ENCODE data around the gene TBK1. TPM values are rescaled to one million over a fixed set of nuclear protein-coding genes. Genes with fewer than 3 reads are reported as not detected.

Gene TBK1
- total RNA-seq, 1 donor from 2014 or later = 19.2 TPM

DNA sequence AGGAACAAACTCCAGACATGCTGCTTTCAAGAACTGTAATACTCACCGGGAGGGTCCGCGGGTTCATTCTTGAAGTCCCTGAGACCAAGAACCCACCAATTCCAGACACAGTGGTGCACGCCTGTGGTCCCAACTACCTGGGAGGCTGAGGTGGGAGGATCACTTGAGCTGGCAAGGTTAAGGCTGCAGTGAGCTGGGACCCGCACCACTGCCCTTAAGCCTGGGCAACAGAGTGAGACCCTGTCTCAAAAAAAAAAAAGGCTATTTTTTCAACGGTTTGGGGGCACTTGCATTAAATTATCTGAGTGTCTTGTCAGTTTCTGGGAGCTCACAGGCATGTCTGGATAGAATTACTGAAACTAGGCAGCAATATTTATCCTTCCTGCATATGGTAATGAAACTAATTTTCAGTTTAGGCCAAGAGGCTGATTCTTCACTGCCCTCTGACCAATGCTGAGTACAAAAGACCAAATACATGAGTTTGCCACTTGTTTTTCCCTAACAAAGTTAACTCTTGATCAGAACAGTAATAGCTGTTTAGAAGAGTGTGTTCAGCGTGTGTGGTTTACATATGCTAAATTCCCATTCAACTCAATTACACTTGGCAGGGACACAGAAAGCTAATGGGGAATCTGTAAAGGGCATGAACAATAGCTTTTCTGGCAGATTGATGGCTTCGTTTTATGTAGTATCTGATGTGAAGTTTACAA is 92.6 kb downstream of the TBK1 start:
- H3K4me3 Mint-ChIP-seq = no peak overlapping the region
- H3K4me1 Mint-ChIP-seq (ENCODE audit: unreplicated experiment) = peaks cover 10% of the 10 kb centered on the region

DNA sequence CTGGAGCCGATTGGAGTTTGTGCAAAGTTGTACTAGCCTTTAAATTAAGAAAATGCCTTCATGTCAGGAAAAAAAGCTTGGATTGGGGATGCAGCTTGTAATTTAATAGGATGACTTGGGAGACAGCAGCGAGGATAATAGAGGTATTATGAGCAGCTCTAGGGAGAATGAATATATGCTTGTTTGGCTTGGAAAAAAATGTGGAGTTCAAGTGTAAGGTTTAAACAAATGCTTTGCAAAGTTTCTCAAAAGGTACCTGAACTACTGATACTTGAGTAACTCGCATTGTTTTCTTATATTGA is 93.1 kb downstream of the TBK1 start:
- H3K4me1 Mint-ChIP-seq (ENCODE audit: unreplicated experiment) = peaks cover 15% of the 10 kb centered on the region
- DNase-seq (ENCODE audit: extremely low spot score, unreplicated experiment) = no peak
- H3K27me3 Mint-ChIP-seq = peaks cover 5% of the 10 kb centered on the region
- TF ChIP-seq, protein P1, sequence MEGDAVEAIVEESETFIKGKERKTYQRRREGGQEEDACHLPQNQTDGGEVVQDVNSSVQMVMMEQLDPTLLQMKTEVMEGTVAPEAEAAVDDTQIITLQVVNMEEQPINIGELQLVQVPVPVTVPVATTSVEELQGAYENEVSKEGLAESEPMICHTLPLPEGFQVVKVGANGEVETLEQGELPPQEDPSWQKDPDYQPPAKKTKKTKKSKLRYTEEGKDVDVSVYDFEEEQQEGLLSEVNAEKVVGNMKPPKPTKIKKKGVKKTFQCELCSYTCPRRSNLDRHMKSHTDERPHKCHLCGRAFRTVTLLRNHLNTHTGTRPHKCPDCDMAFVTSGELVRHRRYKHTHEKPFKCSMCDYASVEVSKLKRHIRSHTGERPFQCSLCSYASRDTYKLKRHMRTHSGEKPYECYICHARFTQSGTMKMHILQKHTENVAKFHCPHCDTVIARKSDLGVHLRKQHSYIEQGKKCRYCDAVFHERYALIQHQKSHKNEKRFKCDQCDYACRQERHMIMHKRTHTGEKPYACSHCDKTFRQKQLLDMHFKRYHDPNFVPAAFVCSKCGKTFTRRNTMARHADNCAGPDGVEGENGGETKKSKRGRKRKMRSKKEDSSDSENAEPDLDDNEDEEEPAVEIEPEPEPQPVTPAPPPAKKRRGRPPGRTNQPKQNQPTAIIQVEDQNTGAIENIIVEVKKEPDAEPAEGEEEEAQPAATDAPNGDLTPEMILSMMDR (conservative IDR thresholded peaks at IDR 0.05) = no peak
- H3K27ac Mint-ChIP-seq = no peak overlapping the region
- H3K9me3 Mint-ChIP-seq = no peaks in the 10 kb centered on the region
- no peak overlapping the region for H3K4me3 Mint-ChIP-seq
- H3K36me3 Mint-ChIP-seq = no peaks in the 10 kb centered on the region

More for the DNA sequence above, 92.6 kb downstream of the TBK1 start:
- TF ChIP-seq, protein P1 (conservative IDR thresholded peaks at IDR 0.05) = no peak
- Mint-ChIP-seq H3K27me3 (peaks cover 2% of the 10 kb centered on the region), H3K27ac (no peak overlapping the region), H3K9me3 (no peaks in the 10 kb centered on the region), H3K36me3 (no peaks in the 10 kb centered on the region)
- DNase-seq (ENCODE audit: extremely low spot score, unreplicated experiment) = no peak

- Mint-ChIP-seq H3K27ac (no peak overlapping the region), H3K9me3 (no peaks in the 10 kb centered on the region)
These were observed 97.2 kb downstream of the TBK1 start for GRCh38 chr12:64549108-64549507.

GRCh38 chr12:64550755-64551154 is 98.8 kb downstream of the TBK1 start:
- no peak for DNase-seq (ENCODE audit: extremely low spot score, unreplicated experiment)
- Mint-ChIP-seq H3K27me3 (peaks cover 5% of the 10 kb centered on the region), H3K9me3 (no peaks in the 10 kb centered on the region), H3K4me3 (no peak overlapping the region), H3K27ac (no peak overlapping the region), H3K36me3 (no peaks in the 10 kb centered on the region), H3K4me1 (ENCODE audit: unreplicated experiment) (peaks cover 12% of the 10 kb centered on the region)
- TF ChIP-seq, protein P1 (conservative IDR thresholded peaks at IDR 0.05) = no peak

More at GRCh38 chr12:64549108-64549507, 97.2 kb downstream of the TBK1 start:
- peaks cover 5% of the 10 kb centered on the region for H3K27me3 Mint-ChIP-seq
- H3K36me3 Mint-ChIP-seq = no peaks in the 10 kb centered on the region
- H3K4me1 Mint-ChIP-seq (ENCODE audit: unreplicated experiment) = peaks cover 20% of the 10 kb centered on the region
- H3K4me3 Mint-ChIP-seq = no peak overlapping the region
- TF ChIP-seq, protein P1 (conservative IDR thresholded peaks at IDR 0.05) = no peak
- no peak for DNase-seq (ENCODE audit: extremely low spot score, unreplicated experiment)

DNA sequence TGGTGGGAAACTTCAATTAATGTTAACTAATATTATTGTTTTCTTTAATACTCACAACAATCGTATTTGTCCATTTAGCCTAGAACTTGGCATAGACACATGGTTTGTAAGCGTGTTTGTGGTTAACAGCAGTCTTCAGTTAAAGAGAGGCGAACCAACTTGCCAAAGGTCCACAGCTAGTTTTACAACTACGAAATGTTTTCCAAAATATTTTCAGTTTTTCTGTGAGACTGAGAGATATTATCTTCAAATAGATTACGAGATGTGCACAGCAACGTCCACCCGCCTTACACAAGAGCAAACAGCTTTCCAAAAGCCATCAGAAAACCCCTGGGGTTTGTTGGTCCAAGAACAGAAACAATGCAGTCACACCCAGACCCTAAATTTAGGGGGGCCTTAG is 99.8 kb downstream of the TBK1 start:
- H3K4me1 Mint-ChIP-seq (ENCODE audit: unreplicated experiment) = peaks cover 12% of the 10 kb centered on the region
- no peaks in the 10 kb centered on the region for H3K9me3 Mint-ChIP-seq
- peaks cover 5% of the 10 kb centered on the region for H3K27me3 Mint-ChIP-seq
- TF ChIP-seq, protein P1 (conservative IDR thresholded peaks at IDR 0.05) = no peak
- DNase-seq (ENCODE audit: extremely low spot score, unreplicated experiment) = no peak
- no peaks in the 10 kb centered on the region for H3K36me3 Mint-ChIP-seq
- no peak overlapping the region for H3K4me3 Mint-ChIP-seq
- H3K27ac Mint-ChIP-seq = no peak overlapping the region

Other genes with a start within 250 kb of the TBK1 start
- gene KICS2, start 229.8 kb upstream of the TBK1 start, total RNA-seq (ENCODE audit: low replicate concordance) = 6.0 and 7.1 TPM in 2 replicates
- gene C12orf56, start 61.4 kb upstream of the TBK1 start, total RNA-seq (ENCODE audit: low replicate concordance) = 1.5 TPM in 1 of 2 replicates, not detected in the other
- gene XPOT, start 47.7 kb upstream of the TBK1 start, total RNA-seq (ENCODE audit: low replicate concordance) = 61.9 and 72.8 TPM in 2 replicates
- 16.3 and 31.8 TPM in 2 replicates for gene RASSF3, start 158.4 kb downstream of the TBK1 start, total RNA-seq (ENCODE audit: low replicate concordance)

All from type B pancreatic cell (in vitro differentiated cells).